ENCODE results near the gene IMMT.

Gene IMMT

GRCh38 chr2:86185517-86186212 is 9.6 kb downstream of the IMMT start:
- H3K27ac ChIP-seq (ENCODE audit: poor library complexity, severe bottlenecking), result no peak overlapping the region
- TF ChIP-seq CTCF (IDR thresholded peaks at IDR 0.05; ENCODE audit: poor library complexity, severe bottlenecking), result no peak
- H3K4me3 ChIP-seq (ENCODE audit: severe bottlenecking), result no peak overlapping the region
- peaks cover 53% of the 10 kb centered on the region for H3K36me3 ChIP-seq (ENCODE audit: low read depth)
- no peaks in the 10 kb centered on the region for H3K9me3 ChIP-seq (ENCODE audit: severe bottlenecking)
- peaks cover 8% of the 10 kb centered on the region for H3K4me1 ChIP-seq (ENCODE audit: insufficient read depth, poor library complexity, severe bottlenecking)
- DNase-seq (ENCODE audit: low spot score) (no peak), ATAC-seq (ENCODE audit: low read depth) (no peak)
- no peaks in the 10 kb centered on the region for H3K27me3 ChIP-seq (ENCODE audit: insufficient read depth, poor library complexity, severe bottlenecking)

GRCh38 chr2:86176597-86176996 is 18.7 kb downstream of the IMMT start:
- H3K27me3 ChIP-seq (ENCODE audit: insufficient read depth, poor library complexity, severe bottlenecking), result no peaks in the 10 kb centered on the region
- TF ChIP-seq CTCF (IDR thresholded peaks at IDR 0.05; ENCODE audit: poor library complexity, severe bottlenecking), result no peak
- ATAC-seq (ENCODE audit: low read depth), result no peak
- no peak for DNase-seq (ENCODE audit: low spot score)
- no peaks in the 10 kb centered on the region for H3K4me1 ChIP-seq (ENCODE audit: insufficient read depth, poor library complexity, severe bottlenecking)
- H3K4me3 ChIP-seq (ENCODE audit: severe bottlenecking), result no peak overlapping the region
- no peak overlapping the region for H3K27ac ChIP-seq (ENCODE audit: poor library complexity, severe bottlenecking)
- H3K9me3 ChIP-seq (ENCODE audit: severe bottlenecking), result peaks cover 2% of the 10 kb centered on the region
- H3K36me3 ChIP-seq (ENCODE audit: low read depth), result peaks cover 87% of the 10 kb centered on the region

- no peak for TF ChIP-seq CTCF (IDR thresholded peaks at IDR 0.05; ENCODE audit: poor library complexity, severe bottlenecking)
- no peak overlapping the region for H3K27ac ChIP-seq (ENCODE audit: poor library complexity, severe bottlenecking)
- H3K4me1 ChIP-seq (ENCODE audit: insufficient read depth, poor library complexity, severe bottlenecking), result no peaks in the 10 kb centered on the region
- no peak overlapping the region for H3K4me3 ChIP-seq (ENCODE audit: severe bottlenecking)
- peaks cover 2% of the 10 kb centered on the region for H3K9me3 ChIP-seq (ENCODE audit: severe bottlenecking)
- peaks cover 87% of the 10 kb centered on the region for H3K36me3 ChIP-seq (ENCODE audit: low read depth)
- ATAC-seq (ENCODE audit: low read depth), result no peak
- no peak for DNase-seq (ENCODE audit: low spot score)
- H3K27me3 ChIP-seq (ENCODE audit: insufficient read depth, poor library complexity, severe bottlenecking), result no peaks in the 10 kb centered on the region
Measured at GRCh38 chr2:86175828-86176227, 19.4 kb downstream of the IMMT start.

DNA sequence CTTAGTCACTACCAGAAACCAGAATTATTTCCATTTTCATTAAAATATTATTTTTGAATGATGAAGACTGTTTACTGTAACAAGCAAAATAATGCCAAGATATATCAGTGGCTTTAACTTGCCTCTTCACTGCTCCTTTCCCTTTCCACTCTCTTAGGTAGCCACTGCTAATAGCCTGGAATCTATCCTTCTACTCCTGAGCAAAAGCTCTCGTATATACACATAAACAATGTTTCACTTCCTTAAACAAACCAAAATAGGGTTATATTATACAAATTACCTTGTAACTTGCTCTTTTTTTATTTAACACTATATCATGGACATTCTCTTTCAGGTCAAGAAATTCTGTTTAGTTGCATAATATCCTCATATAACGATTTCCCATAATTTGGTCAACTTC is 20.8 kb downstream of the IMMT start:
- Histone ChIP-seq H3K4me3 (ENCODE audit: severe bottlenecking) (no peak overlapping the region), H3K36me3 (ENCODE audit: low read depth) (peaks cover 87% of the 10 kb centered on the region), H3K4me1 (ENCODE audit: insufficient read depth, poor library complexity, severe bottlenecking) (no peaks in the 10 kb centered on the region), H3K27me3 (ENCODE audit: insufficient read depth, poor library complexity, severe bottlenecking) (no peaks in the 10 kb centered on the region), H3K9me3 (ENCODE audit: severe bottlenecking) (peaks cover 2% of the 10 kb centered on the region), H3K27ac (ENCODE audit: poor library complexity, severe bottlenecking) (no peak overlapping the region)
- DNase-seq (ENCODE audit: low spot score), result no peak
- no peak for TF ChIP-seq CTCF (IDR thresholded peaks at IDR 0.05; ENCODE audit: poor library complexity, severe bottlenecking)
- no peak for ATAC-seq (ENCODE audit: low read depth)

- peaks cover 2% of the 10 kb centered on the region for H3K9me3 ChIP-seq (ENCODE audit: severe bottlenecking)
- no peaks in the 10 kb centered on the region for H3K27me3 ChIP-seq (ENCODE audit: insufficient read depth, poor library complexity, severe bottlenecking)
- H3K4me1 ChIP-seq (ENCODE audit: insufficient read depth, poor library complexity, severe bottlenecking), result no peaks in the 10 kb centered on the region
- TF ChIP-seq CTCF (IDR thresholded peaks at IDR 0.05; ENCODE audit: poor library complexity, severe bottlenecking), result no peak
- no peak for DNase-seq (ENCODE audit: low spot score)
- no peak for ATAC-seq (ENCODE audit: low read depth)
- H3K27ac ChIP-seq (ENCODE audit: poor library complexity, severe bottlenecking), result no peak overlapping the region
- no peak overlapping the region for H3K4me3 ChIP-seq (ENCODE audit: severe bottlenecking)
- H3K36me3 ChIP-seq (ENCODE audit: low read depth), result peaks cover 89% of the 10 kb centered on the region
Measured at GRCh38 chr2:86172610-86173009, 22.7 kb downstream of the IMMT start.

Measured in RWPE2 (cell line).